Kidney (tissue), 14 donors: ENCODE results near the gene TRRAP. TPM values are rescaled to one million over a fixed set of nuclear protein-coding genes. Genes with fewer than 3 reads are reported as not detected.
"Not testable (repeated sequence)": the region's sequence is repeated elsewhere in the genome, so short reads cannot be mapped to it uniquely, and the experiment has no call there.

ENCODE experiments used
- DNase-seq, 5 donors: peaks; one replicate each; pipeline ENCODE4 v3.0.0-alpha.2; 2013 to 2020
- FAIRE-seq: peaks from 2 replicates; lab custom pipeline; 2012; peaks lifted over from hg19 to GRCh38; lab: Jason Lieb, UNC
- H3K27ac ChIP-seq, 2 donors: one replicate each; pipeline ENCODE4 v1.7.0; 2013; ENCODE audit warnings: low read depth in 2 of 2, low read length in 2 of 2, inconsistent platforms in 1 of 2
- H3K27me3 ChIP-seq: one replicate; pipeline ENCODE4 v1.7.1; 2013; ENCODE audit warnings: low read length, inconsistent platforms; ENCODE audit not compliant: control insufficient read depth, insufficient read depth
- H3K36me3 ChIP-seq, 3 donors: one replicate each; pipeline versions ENCODE4 v1.7.0 to v1.7.1; 2013; ENCODE audit warnings: low read length in 3 of 3, control low read depth in 1 of 3, inconsistent platforms in 1 of 3; ENCODE audit not compliant: insufficient read depth in 3 of 3, control insufficient read depth in 2 of 3
- H3K4me1 ChIP-seq, 3 donors: one replicate each; pipeline versions ENCODE4 v1.7.0 to v1.7.1; 2013; ENCODE audit warnings: low read length in 3 of 3, inconsistent platforms in 1 of 3, low read depth in 1 of 3; ENCODE audit not compliant: control insufficient read depth in 2 of 3, insufficient read depth in 2 of 3
- H3K4me3 ChIP-seq, 3 donors: one replicate each; pipeline versions ENCODE4 v1.7.0 to v1.8.1; 2013; ENCODE audit warnings: low read length in 3 of 3, control low read depth in 1 of 3, inconsistent platforms in 1 of 3
- H3K9ac ChIP-seq, 3 donors: one replicate each; pipeline versions ENCODE4 v1.7.0 to v1.7.1; 2013; ENCODE audit warnings: low read length in 3 of 3, control low read depth in 1 of 3, inconsistent platforms in 1 of 3
- H3K9me3 ChIP-seq, 3 donors: one replicate each; pipeline versions ENCODE4 v1.7.0 to v1.7.1; 2013; ENCODE audit warnings: low read length in 3 of 3, control low read depth in 1 of 3, inconsistent platforms in 1 of 3; ENCODE audit not compliant: control insufficient read depth in 2 of 3, insufficient read depth in 1 of 3
- CTCF ChIP-seq: IDR thresholded peaks from 3 replicates; pipeline ENCODE4 v1.5.1; 2012; ENCODE audit warnings: mild to moderate bottlenecking, moderate library complexity, borderline replicate concordance; ENCODE audit not compliant: insufficient read depth; ENCODE audit errors: extremely low read depth
- intact Hi-C: fragments of 100-400 bp; cut with DNase I; formaldehyde crosslinking; loops from one replicate; pipeline ENCODE4 v1.11.1; 2022
- polyA plus RNA-seq: library from polyadenylated mRNA; stranded (reverse); fragments of 350-450 nt; fragmentation: Illumina TruSeq; extraction: RNeasy Lipid Tissue Mini Kit (QIAGEN cat#74804); gene quantifications from one replicate; pipeline ENCODE4 v1.2.3, GENCODE V29; 2014; ENCODE audit warnings: low read depth, low replicate concordance; ENCODE audit not compliant: insufficient read depth
- total RNA-seq: library from RNA; stranded (reverse); fragmentation: NEBNext Ultra II Directional; extraction: Animal tissue kit (Norgen Biotek cat#: 25700); gene quantifications from one replicate; pipeline ENCODE4 v1.2.1, GENCODE V29; 2021
- donor health status: control.
- donor health status: control.
- donor health status: control.
- donor health status: control.
- donor health status: control.
- donor health status: DM: yes; HTN: yes; CAD: no.
- donor health status: Normal renal cell carcinoma (clear cell type).

The TRRAP gene
- total and polyA plus RNA-seq, 2 donors from 2014 or later, result 7.0 to 47.7 TPM

- Histone ChIP-seq H3K4me3 (no peak overlapping the region), H3K9ac (no peak overlapping the region), H3K27me3 (peaks cover 5% of the 10 kb centered on the region), H3K27ac (no peak overlapping the region), H3K4me1 (no peaks in the 10 kb centered on the region), H3K36me3 (no peaks in the 10 kb centered on the region), H3K9me3 (no peaks in the 10 kb centered on the region)
- TF ChIP-seq CTCF, result no peak
- FAIRE-seq (no peak), DNase-seq (no peak)
- intact Hi-C loops, result no loop called here
Observed at GRCh38 chr7:98872328-98872924, 5.9 kb upstream of the TRRAP start.

- FAIRE-seq, H3K27me3 ChIP-seq, H3K4me1 ChIP-seq, H3K9me3 ChIP-seq, H3K9ac ChIP-seq, DNase-seq, H3K27ac ChIP-seq, H3K36me3 ChIP-seq, H3K4me3 ChIP-seq, intact Hi-C loops: not testable (repeated sequence)
Observed at GRCh38 chr7:98873610-98874009, 4.7 kb upstream of the TRRAP start.

DNA sequence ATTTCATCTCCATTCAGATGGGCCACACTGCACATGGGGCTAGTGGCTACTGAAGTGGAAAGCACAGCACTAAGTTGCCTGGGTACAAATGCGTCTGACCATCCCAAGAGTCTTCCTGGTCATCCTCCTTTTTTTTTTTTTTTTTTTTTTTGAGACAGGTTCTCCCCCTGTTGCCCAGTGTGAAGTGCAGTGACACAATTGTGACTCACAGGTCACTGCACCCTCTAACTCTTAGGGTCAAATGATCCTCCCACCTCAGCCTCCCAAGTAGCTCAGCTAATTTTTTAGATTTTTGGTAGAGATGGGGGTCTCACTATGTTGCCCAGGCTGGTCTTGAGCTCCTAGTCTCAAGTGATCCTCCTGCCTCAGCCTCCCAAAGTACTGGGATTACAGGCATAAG lies 3.4 kb upstream of the TRRAP start:
- Histone ChIP-seq H3K9me3 (no peaks in the 10 kb centered on the region), H3K36me3 (no peaks in the 10 kb centered on the region), H3K4me3 (no peak overlapping the region), H3K27me3 (no peaks in the 10 kb centered on the region), H3K27ac (no peak overlapping the region), H3K4me1 (peaks cover 0 to 12% (median 0%) of the 10 kb centered on the region in 3 donors), H3K9ac (no peak overlapping the region)
- no peak for FAIRE-seq
- no peak for TF ChIP-seq CTCF
- intact Hi-C loops, result no loop called here
- DNase-seq, result no peak

DNA sequence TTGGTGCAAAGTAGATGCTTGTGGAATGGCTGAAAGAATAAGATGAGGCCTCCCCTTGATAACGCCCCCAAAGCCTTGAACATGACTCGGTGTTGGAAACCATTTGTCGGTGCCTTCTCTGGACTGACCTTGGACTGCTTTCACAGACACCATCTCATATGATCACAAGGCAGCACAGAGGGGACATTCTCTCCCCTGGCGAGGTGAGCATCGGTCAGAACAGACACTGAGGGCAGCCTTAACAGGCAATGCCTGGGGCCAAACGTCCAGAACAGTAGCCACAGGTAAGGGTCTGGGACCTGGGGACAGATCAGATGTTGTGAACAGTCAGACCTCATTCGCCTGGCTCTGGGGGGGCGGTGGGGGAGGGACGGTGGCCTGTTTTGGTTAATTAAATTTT lies 2.8 kb upstream of the TRRAP start:
- no peak overlapping the region for H3K4me3 ChIP-seq
- peaks cover 0 to 17% (median 0%) of the 10 kb centered on the region in 3 donors for H3K4me1 ChIP-seq
- intact Hi-C loops, result no loop called here
- no peaks in the 10 kb centered on the region for H3K9me3 ChIP-seq
- no peak overlapping the region for H3K27ac ChIP-seq
- H3K36me3 ChIP-seq, result no peaks in the 10 kb centered on the region
- no peak for DNase-seq
- no peaks in the 10 kb centered on the region for H3K27me3 ChIP-seq
- TF ChIP-seq CTCF, result no peak
- H3K9ac ChIP-seq, result no peak overlapping the region
- no peak for FAIRE-seq
